Stimulated activated CD4-positive, alpha-beta T cell treated with anti-CD3 and anti-CD28 coated beads, Interleukin-2, amount 100 ng/mL, for 48 hours (primary cell): Measurements from ENCODE around the gene SAFB.
A peak's percentile ranks its signal among the peaks of the same experiment; 100 is the strongest.

Source experiments
- DNase-seq, 2 donors: peaks; one replicate each; pipeline ENCODE4 v3.0.0-alpha.2; 2020

SAFB gene

DNA sequence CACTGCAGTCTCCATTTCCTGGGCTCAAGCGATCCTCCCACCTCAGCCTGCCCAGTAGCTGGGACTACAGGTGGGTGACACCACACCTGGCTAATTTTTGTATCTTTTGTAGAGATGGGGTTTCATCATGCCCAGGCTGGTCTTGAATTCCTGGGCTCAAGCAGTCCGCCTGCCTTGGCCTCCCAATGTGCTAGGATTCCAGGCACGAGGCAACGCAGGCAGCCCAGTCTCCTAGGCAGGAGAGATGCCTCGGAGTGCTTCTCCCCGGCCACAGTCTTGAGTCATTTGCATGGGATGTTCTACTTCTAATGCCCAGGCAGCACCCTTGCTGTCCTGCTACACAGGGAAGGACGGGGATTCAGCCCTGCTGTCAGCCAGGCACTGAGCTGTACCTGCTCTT is 48.7 kb downstream of the SAFB start:
- DNase-seq: no peak

DNA sequence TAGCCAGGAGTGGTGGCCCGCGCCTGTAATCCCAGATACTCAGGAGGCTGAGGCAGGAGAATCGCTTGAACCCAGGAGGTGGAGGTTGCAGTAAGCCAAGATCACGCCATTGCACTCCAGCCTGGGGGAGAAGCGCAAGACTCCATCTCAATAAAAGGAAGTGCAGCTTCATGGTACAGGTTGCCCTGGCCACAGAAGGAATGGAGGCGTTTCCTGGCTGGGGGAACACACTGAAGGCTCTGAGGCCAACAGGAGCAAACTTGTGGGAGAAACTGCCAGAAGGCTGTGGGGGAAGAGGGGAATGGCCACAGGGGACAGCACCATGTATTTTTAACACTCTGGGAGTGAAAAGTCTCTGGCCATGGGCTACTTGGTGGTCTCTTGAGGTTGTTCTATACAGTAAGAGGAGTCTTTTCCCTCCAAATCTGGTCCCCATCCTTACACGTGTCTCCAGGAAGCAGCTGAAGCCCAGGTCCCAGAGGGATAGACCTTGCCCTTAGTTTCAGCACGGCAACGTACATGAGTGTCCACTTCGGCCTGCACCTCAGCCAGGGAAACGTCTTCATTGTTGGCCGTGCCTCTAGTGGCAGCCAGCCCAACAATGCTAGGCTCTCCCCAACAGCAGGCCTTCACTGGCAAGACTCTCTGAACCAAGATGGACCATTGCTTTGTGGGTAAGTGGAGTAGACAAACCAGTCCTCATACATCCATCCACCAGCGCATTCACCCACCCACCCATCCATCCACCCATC is 50.0 kb downstream of the SAFB start:
- DNase-seq: no peak

DNA sequence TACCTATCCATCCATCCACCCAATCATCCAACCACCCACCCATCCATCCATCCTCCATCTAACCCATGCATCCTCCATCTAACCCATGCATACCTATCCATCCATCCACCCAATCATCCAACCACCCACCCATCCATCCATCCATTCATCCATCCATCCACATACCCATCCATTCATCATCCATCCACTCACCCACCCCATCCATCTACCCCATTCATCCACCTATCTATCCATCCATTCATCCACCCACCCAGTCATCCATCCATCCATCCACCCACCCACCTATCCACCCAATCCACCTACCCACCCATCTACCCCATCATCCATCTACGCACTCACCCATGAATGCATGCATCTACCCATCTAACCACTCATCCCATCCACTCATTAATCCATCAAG is 50.9 kb downstream of the SAFB start:
- DNase-seq: no peak

GRCh38 chr19:5674714-5675113 is 51.8 kb downstream of the SAFB start:
- DNase-seq: no peak

DNA sequence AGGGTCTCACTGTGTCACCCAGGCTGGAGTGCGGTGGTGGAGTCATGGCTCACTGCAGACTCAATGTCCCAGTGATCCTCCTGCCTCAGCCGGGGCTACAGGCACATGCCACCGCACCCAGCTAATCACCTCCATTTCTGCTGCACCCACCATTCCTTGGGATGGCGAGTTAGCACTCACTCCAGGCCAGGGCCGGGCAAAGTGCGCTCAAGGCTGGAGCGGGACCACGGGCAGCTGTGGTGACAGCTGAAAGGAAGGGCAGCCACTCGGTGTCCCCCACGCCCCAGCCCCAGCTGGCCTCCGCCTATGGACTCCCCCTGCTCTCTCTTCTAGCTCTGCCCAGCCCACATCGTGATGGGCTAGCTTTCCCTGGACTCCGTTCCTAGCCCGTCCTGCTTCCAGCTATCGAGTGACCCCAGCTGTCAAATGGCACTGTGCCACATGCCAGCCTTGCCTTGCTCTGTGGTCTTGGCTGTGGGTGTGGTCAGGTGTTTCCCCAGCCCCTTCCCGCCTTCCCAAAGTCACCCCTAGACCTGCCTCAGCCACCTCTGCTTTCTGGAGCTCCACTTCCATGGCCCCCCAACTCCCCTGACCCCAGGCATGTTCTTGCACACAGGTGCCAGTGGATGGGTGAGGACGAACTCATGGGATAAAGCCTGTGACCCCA is 53.4 kb downstream of the SAFB start:
- DNase-seq: no peak

- DNase-seq: no peak
Measured at GRCh38 chr19:5676772-5677105, 53.9 kb downstream of the SAFB start.

GRCh38 chr19:5677136-5677535 is 54.3 kb downstream of the SAFB start:
- no peak for DNase-seq

DNA sequence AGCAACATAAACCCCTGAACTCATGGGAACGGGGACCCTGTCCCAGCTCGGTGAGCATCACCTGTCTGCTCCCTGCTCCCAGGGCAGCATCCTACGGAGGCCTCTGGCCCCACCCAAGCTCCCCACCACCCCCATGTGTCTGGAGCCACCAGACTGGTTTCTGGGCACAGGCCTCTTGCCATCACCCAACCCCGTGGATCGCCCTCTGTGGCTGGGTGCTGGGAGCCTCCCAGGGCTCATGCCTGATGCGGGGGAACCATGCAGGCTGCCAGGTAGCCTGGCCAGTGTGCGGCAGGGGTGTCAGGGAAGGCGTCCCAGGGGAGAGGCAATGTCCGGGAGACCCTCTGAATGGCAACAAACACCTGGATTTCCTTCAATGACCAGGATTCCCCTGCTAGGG is 54.7 kb downstream of the SAFB start:
- no peak for DNase-seq

GRCh38 chr19:5678071-5678718 is 55.3 kb downstream of the SAFB start:
- no peak for DNase-seq

DNA sequence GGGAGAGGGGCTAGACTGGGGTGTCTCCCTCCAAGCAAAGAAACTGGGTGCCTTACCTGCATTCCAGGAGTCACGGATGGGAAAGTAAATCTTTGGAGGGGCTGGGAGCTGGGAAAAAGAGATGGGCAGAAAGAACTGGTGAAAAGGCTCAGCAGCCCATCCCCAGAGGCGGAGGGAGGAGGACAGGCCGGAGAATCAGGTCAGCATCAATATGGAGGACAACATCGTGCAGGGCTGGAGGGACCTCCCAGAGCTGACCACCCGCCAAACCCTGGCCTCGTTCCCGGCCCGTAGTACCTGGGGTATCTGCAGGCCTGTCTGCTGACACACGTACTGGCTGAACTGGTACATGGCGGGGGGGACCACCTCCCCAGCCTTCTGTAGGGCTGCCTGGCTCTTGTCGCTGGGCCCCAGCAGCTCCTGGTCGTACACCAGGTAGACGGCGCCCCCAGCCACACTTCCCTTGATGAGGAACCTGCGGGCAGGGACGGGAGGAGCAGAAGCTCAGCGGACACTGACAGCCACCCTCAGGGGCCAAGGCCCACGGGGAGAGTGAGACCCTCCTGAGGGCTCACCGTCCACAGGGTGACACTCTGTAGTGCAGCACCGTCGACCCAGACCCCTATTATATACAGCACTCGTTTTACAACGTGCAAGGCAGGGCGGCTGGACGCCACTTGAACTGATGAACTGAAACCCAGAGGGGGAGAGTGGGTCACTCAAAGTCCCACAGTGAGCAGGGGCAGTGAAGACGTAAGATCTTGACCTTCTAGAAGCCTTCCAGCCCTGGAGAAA is 56.6 kb downstream of the SAFB start:
- no peak for DNase-seq

GRCh38 chr19:5680084-5680436 is 57.2 kb downstream of the SAFB start:
- DNase-seq: no peak

DNA sequence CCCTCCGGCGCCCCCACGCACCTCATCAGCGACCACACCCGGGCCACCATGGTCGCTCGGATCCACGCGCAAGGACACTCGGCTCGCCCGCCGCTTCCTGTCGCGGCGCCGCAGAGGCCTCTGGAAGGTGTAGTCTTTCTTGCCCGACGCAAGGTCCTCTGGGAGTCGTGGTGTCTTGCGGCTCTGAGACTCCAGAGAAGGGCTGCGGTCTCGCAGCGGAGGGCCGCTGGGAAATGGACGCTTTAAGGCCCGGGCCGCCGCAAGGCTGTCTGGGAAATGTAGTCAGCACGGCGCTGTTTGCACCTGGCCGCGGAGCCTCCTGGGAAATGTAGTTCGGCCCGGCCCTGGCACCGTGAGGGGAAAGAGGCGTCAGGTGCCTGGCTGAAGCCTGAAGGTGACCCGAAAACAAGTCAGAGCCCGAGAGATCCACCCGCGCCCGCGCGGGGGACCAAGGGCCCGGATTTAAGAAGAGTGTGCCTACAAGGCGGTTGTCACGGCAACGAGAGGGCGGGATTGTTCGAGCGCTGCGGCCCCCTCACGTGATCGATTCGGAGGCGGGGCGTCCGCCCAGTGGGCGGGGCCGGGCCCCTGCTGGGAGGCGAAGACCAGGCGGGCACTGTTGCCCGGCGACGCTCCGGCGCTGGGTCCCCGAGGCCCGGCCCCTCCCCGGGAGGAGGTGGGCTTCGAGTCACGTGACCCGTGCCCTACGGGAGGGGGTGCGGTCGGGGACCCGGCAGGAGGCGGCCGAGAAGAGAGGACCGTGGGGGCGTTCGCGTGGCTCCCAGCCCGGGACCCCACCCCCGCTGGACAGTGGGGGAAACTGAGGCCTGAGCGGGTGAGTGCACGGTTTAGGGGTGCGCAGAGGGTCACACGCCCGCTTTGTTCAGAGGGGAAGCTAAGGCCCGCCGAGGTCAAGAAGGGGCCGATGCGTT is 57.8 kb downstream of the SAFB start, which contains the start of the genes HSD11B1L and MICOS13:
HSD11B1L (plus strand) TSS at position 591 of the 932 bp plus-strand sequence. CDS start 3,806 bp downstream, outside the sequence.
MICOS13 (minus strand) TSS at position 80 of the 932 bp plus-strand sequence; CDS start at position 50, 30 bp downstream.
- DNase-seq: peak; percentile 95 to 98

DNA sequence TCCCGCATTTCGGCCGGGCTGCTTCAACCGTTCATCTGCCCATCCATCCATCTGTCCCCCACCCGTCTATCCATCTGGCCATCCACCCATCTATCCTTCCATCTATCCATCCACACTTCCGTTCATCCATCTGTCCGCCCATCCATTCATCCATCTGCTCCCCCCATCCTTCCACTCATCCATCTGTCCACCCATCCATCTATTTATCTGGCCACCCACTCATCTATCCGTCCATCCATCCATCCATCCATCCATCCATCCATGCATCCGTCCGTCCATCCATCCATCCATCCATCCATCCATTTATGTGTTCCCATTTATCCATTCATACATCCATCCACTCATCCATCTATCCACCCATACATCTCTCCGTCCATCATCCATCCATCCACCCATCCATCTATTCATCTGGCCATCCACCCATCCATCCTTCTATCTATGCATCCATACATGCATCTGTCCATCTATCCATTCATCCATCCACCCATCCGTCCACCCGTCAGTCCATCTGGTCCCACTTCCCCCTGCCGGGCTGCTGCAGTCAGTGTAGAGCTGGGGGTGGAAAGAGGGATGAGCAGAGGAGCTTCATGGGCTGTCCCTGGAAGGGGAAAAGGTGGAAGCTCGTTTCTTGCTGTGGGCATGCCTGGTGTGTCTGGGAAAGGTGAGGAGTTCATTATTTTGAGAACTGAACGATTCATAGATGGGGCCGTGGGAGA is 58.7 kb downstream of the SAFB start:
- DNase-seq: no peak

DNA sequence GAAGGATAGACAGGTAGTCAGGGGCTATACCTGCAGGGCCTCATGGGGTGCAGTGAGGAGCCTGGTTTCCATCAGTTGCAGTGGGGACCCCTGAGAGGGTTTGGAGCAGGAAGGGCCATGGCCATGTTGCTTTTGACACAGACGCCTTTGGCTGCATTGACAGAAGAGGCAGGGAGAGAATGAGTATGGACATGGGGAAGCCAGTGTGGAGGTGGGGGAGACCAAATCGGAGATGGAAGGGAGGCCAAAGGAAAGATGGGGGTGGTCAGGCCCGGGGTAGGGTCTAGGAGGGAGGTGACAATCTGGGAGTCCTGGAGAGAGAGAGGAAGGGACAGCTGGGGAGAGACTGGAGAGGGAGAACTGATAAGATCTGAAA is 59.2 kb downstream of the SAFB start:
- DNase-seq: no peak

DNA sequence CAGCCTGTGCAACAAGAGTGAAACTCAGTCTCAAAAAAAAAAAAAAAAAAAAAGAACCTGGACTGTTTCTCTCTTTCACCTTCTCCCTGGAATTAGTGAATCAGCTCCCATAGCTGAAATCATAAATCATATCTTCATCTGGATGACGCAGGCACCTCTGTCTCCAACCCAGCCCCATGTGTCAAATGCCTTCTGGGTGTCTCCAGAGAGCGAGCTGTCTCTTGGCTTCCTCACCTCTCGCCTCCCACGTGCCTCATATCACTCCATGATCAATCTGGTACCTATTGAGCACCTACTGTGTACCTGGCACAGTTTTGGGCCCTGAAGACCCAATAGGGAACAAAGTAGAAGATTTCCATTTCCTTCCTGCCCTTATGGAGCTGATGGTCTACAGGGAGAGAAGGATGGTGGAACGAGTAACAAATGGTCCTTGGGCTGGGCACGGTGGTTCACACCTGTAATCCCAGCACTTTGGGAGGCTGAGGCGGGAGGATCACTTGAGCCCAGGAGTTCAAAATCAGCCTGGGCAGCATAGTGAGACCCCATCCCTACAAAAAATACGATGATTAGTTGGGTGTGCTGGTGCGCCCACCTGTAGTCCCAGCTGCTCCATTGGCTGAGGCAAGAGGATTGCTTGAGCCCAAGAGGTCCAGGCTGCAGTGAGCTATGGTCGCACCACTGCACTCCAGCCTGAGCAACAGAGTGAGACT is 60.4 kb downstream of the SAFB start:
- DNase-seq: no peak

GRCh38 chr19:5684694-5685430 is 62.0 kb downstream of the SAFB start:
- no peak for DNase-seq

DNA sequence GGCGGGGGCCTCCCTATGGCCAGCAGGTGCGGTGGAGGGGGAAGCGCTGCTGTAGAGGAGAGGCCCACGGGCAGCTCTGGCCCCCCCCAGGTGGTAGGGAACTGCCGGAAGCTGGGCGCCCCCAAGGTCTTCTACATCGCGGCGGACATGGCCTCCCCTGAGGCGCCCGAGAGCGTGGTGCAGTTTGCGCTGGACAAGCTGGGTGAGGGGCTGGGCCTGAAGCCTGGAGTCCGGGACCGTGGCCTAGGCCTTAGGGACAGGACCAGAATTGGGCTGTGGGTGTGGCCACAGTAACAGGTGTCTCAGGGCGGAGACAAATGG is 63.4 kb downstream of the SAFB start:
- DNase-seq: no peak

DNA sequence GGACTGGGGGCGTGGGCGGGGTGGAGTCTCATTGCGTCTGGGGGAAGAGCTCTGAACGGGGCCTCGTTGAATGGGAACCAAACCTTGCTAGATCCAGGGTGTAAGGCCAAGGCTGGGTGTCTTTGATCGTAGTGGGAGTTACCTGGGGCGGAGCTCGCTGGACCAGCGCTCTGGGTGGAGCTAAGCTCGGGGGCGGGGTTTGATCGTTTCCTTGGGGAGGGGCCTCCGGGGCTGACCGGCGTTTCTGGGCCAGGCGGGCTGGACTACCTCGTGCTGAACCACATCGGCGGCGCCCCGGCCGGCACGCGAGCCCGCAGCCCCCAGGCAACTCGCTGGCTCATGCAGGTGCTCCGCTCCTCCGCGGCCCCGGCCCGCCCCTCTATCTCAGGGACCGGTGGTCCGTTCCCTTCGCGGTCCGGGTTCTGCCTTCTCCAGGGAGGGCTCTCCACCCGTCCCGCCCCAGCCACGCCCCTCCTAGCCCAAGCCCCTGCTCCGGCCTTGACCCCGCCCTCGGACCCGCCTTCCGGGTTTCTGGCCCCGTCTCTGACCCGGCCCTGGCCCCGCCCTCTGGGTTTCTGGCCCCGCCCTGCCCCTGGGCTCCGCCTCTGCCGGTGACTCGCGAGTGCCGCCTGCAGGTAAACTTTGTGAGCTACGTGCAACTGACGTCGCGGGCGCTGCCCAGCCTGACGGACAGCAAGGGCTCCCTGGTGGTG is 63.9 kb downstream of the SAFB start:
- DNase-seq: peak; percentile 100

DNA sequence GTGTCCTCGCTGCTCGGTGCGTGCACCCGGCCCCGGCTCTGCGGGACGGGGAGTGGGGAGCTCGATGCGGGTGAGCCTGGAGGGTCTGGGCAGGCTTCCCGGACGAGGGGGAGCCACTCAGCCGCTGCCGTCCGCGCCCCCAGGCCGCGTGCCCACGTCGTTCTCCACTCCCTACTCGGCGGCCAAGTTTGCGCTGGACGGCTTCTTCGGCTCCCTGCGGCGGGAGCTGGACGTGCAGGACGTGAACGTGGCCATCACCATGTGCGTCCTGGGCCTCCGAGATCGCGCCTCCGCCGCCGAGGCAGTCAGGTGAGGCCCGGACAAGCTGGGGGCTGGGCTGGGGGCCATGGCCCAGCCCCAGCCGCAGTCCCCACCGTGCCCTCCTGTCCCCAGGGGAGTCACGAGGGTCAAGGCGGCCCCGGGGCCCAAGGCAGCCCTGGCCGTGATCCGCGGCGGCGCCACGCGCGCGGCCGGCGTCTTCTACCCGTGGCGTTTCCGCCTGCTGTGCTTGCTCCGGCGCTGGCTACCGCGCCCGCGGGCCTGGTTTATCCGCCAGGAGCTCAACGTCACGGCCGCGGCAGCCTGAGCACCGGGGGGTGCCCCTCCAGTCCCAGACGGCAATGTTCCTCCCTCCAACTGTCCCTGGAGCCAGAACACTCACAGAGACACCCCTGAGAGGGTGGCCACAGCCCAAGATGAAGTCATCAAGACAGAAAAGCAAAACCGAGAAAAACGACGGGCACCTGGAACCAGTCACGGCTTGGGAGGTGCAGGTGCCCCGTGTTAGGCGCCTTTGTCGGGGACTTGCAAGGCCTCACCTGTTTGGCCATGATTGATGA is 64.7 kb downstream of the SAFB start:
- DNase-seq: no peak
